Neural progenitor cell (in vitro differentiated cells): ENCODE results near the gene DSCAML1. TPM values are rescaled to one million over a fixed set of nuclear protein-coding genes. Genes with fewer than 3 reads are reported as not detected.

Experiments used
- DNase-seq: peaks from one replicate; pipeline ENCODE4 v3.0.0-alpha.2; 2016; ENCODE audit warnings: low spot score
- H2AFZ ChIP-seq: fragments of 200-600 bp; sonication (generic); replicated peaks from 2 replicates; pipeline ENCODE4 v1.6.1; 2016; ENCODE audit warnings: antibody characterized with exemption
- H3F3A ChIP-seq: fragments of 200-600 bp; sonication (generic); 2 replicates; pipeline ENCODE4 v1.6.1; 2016; ENCODE audit warnings: antibody characterized with exemption, low read depth
- H3K27ac ChIP-seq: fragments of 200-600 bp; sonication (generic); 2 replicates; pipeline ENCODE4 v1.5.1; 2016; ENCODE audit warnings: mild to moderate bottlenecking
- H3K27me3 ChIP-seq: fragments of 200-600 bp; sonication (generic); 2 replicates; pipeline ENCODE4 v1.6.1; 2016; ENCODE audit warnings: mild to moderate bottlenecking, moderate library complexity
- H3K36me3 ChIP-seq: fragments of 200-600 bp; sonication (generic); 2 replicates; pipeline ENCODE4 v1.5.1; 2016
- H3K4me1 ChIP-seq: fragments of 200-600 bp; sonication (generic); 2 replicates; pipeline ENCODE4 v1.6.1; 2016; ENCODE audit warnings: mixed run types
- H3K4me2 ChIP-seq: fragments of 200-600 bp; sonication (generic); 2 replicates; pipeline ENCODE4 v1.6.1; 2016
- H3K4me3 ChIP-seq: fragments of 200-600 bp; sonication (generic); 2 replicates; pipeline ENCODE4 v1.5.1; 2016
- H3K79me2 ChIP-seq: fragments of 200-600 bp; sonication (generic); 2 replicates; pipeline ENCODE4 v1.6.1; 2016; ENCODE audit warnings: low read depth
- H3K9ac ChIP-seq: fragments of 200-600 bp; sonication (generic); 2 replicates; pipeline ENCODE4 v1.6.1; 2016
- H3K9me3 ChIP-seq: fragments of 200-600 bp; sonication (generic); 2 replicates; pipeline ENCODE4 v1.5.1; 2016; ENCODE audit warnings: low read depth
- H4K20me1 ChIP-seq: fragments of 200-600 bp; sonication (generic); 2 replicates; pipeline ENCODE4 v1.6.1; 2016; ENCODE audit warnings: low read depth
- H3K27ac Mint-ChIP-seq: 3 replicates; pipeline ENCODE4 v1.8.0; 2021; ENCODE audit warnings: mixed read lengths
- H3K27me3 Mint-ChIP-seq: 2 replicates; pipeline ENCODE4 v1.8.0; 2022; ENCODE audit warnings: low read depth, mild to moderate bottlenecking, inconsistent platforms, moderate library complexity, mixed read lengths; ENCODE audit not compliant: insufficient read depth
- H3K36me3 Mint-ChIP-seq: 3 replicates; pipeline ENCODE4 v1.8.0; 2021; ENCODE audit warnings: mixed read lengths
- H3K4me1 Mint-ChIP-seq: 3 replicates; pipeline ENCODE4 v1.8.0; 2021; ENCODE audit warnings: mixed read lengths
- H3K4me3 Mint-ChIP-seq: 3 replicates; pipeline ENCODE4 v1.8.0; 2021; ENCODE audit warnings: mild to moderate bottlenecking, moderate library complexity, mixed read lengths
- H3K9me3 Mint-ChIP-seq: 3 replicates; pipeline ENCODE4 v1.8.0; 2020; ENCODE audit warnings: mixed read lengths
- EZH2 ChIP-seq: fragments of 200-600 bp; sonication (generic); IDR thresholded peaks from 2 replicates; pipeline ENCODE4 v1.6.1; 2017; ENCODE audit warnings: antibody characterized with exemption, mild to moderate bottlenecking, moderate library complexity
- EZH2phosphoT487 ChIP-seq: fragments of 200-600 bp; sonication (generic); IDR thresholded peaks from 2 replicates; pipeline ENCODE4 v1.6.1; 2017; ENCODE audit warnings: antibody characterized with exemption
- total RNA-seq: library from RNA; depleted of rRNA; stranded (reverse); fragments of >200 nt; gene quantifications from 2 replicates; pipeline ENCODE4 v1.2.3, GENCODE V29; 2015; ENCODE audit warnings: low replicate concordance
- TF ChIP-seq, protein P1 (sequence below): fragments of 200-600 bp; sonication (generic); IDR thresholded peaks from 2 replicates; pipeline ENCODE4 v1.5.1; 2017; ENCODE audit warnings: antibody characterized with exemption, mild to moderate bottlenecking

DSCAML1 gene
- total RNA-seq, 1 donor from 2014 or later, result 0.06 TPM

DNA sequence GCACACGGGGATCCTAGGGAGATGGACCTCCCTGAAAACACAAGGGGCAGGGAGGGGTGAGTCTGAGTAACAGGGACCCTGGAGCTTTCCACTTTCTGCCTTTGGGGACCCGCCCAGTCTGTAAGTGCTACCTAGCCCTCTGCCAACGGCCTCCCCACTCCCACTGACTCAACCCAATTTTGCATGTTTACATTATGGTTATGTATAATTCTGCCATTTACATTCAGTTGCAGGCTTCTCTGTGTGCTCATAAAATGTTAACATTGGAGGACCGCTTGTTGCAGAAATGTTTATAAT is 105.8 kb downstream of the DSCAML1 start:
- H3F3A ChIP-seq, result no peaks in the 10 kb centered on the region
- Mint-ChIP-seq H3K9me3 (no peaks in the 10 kb centered on the region), H3K27me3 (peaks cover 10% of the 10 kb centered on the region), H3K36me3 (no peaks in the 10 kb centered on the region), H3K27ac (no peak overlapping the region), H3K4me3 (no peak overlapping the region), H3K4me1 (peaks cover 32% of the 10 kb centered on the region)
- no peak overlapping the region for H3K9ac ChIP-seq
- H3K36me3 ChIP-seq, result no peaks in the 10 kb centered on the region
- H3K4me2 ChIP-seq, result no peak overlapping the region
- no peak overlapping the region for H3K4me3 ChIP-seq
- DNase-seq, result no peak
- H4K20me1 ChIP-seq, result no peaks in the 10 kb centered on the region
- TF ChIP-seq EZH2 (no peak), EZH2phosphoT487 (no peak)
- TF ChIP-seq, protein P1, sequence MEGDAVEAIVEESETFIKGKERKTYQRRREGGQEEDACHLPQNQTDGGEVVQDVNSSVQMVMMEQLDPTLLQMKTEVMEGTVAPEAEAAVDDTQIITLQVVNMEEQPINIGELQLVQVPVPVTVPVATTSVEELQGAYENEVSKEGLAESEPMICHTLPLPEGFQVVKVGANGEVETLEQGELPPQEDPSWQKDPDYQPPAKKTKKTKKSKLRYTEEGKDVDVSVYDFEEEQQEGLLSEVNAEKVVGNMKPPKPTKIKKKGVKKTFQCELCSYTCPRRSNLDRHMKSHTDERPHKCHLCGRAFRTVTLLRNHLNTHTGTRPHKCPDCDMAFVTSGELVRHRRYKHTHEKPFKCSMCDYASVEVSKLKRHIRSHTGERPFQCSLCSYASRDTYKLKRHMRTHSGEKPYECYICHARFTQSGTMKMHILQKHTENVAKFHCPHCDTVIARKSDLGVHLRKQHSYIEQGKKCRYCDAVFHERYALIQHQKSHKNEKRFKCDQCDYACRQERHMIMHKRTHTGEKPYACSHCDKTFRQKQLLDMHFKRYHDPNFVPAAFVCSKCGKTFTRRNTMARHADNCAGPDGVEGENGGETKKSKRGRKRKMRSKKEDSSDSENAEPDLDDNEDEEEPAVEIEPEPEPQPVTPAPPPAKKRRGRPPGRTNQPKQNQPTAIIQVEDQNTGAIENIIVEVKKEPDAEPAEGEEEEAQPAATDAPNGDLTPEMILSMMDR, result no peak
- no peaks in the 10 kb centered on the region for H3K9me3 ChIP-seq
- peaks cover 17% of the 10 kb centered on the region for H3K4me1 ChIP-seq
- no peak overlapping the region for H2AFZ ChIP-seq
- no peak overlapping the region for H3K27ac ChIP-seq
- H3K79me2 ChIP-seq, result no peaks in the 10 kb centered on the region
- H3K27me3 ChIP-seq, result peaks cover 6% of the 10 kb centered on the region

DNA sequence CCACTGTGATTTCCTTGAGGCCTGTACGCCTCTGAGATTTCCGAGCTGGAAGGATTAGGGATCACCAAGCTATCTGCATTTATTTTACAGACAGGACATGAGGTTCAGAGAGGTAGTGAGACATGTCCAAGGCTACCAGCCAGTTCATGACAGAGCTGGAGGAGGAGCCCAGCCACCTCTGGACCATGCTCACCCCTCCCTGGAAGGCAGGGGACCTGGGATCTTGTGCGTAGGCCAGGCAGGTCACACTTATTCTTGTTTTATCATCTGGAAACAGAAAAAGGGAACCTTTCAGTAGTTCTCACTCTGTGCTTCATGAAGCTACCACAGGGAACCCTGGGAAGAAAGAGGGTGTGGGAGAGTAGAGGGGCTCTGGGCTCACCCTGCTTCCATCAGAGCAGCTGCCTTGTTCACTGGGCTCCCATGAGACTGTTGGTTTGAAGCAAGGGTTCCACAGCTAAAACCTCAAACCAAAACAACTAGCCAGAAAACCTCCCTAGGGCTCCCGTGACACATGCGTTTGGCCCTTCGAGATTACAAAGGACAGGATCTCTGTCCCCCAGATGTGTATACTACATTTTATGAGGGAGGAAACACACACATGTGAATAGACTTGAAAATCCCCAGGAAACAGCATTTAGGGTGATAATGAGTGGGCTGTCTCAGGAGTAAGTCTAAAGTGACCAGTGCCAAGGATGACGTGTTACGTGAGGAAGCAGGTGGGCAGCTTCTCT is 106.4 kb downstream of the DSCAML1 start:
- Mint-ChIP-seq H3K9me3 (no peaks in the 10 kb centered on the region), H3K4me1 (peaks cover 32% of the 10 kb centered on the region), H3K4me3 (no peak overlapping the region), H3K27ac (no peak overlapping the region), H3K27me3 (peaks cover 10% of the 10 kb centered on the region), H3K36me3 (no peaks in the 10 kb centered on the region)
- Histone ChIP-seq H3F3A (no peaks in the 10 kb centered on the region), H3K4me3 (no peak overlapping the region), H2AFZ (no peak overlapping the region), H4K20me1 (no peaks in the 10 kb centered on the region), H3K9ac (no peak overlapping the region), H3K79me2 (no peaks in the 10 kb centered on the region), H3K4me2 (no peak overlapping the region), H3K9me3 (no peaks in the 10 kb centered on the region), H3K36me3 (no peaks in the 10 kb centered on the region), H3K27me3 (peaks cover 3% of the 10 kb centered on the region), H3K27ac (no peak overlapping the region), H3K4me1 (peaks cover 12% of the 10 kb centered on the region)
- DNase-seq, result no peak
- no peak for TF ChIP-seq EZH2
- no peak for TF ChIP-seq EZH2phosphoT487
- TF ChIP-seq, protein P1, result no peak

DNA sequence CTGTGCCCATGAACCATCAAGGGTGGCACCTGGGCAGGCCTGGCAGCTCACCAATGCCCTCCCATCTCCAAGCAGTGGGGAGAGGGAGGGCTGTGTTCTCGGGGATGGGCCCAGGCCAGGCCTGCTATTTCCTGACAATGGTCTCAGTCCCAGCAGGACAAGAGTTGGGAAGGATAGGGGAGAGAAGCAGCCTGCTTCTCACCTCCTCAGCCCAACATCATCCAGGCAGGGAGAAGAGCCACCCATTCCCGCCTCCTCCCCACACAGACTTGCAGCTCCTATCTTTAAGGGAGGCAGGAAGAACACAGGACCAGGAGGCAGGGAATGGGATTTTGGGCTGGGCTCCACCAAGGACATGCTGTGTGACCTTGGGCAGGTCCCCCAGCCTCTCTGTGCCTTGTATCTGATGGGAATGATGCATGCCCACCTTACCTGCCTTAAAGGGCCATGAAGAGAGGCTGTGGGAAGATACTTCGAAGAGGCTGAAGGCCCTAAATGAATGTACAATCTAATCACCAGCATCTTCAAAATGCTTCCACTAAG is 108.7 kb downstream of the DSCAML1 start:
- Histone ChIP-seq H4K20me1 (no peaks in the 10 kb centered on the region), H3K4me2 (no peak overlapping the region), H2AFZ (no peak overlapping the region), H3K9ac (no peak overlapping the region), H3K4me3 (no peak overlapping the region), H3K79me2 (no peaks in the 10 kb centered on the region), H3K4me1 (peaks cover 11% of the 10 kb centered on the region), H3K9me3 (no peaks in the 10 kb centered on the region), H3F3A (no peaks in the 10 kb centered on the region), H3K27ac (no peak overlapping the region), H3K36me3 (no peaks in the 10 kb centered on the region), H3K27me3 (no peaks in the 10 kb centered on the region)
- H3K27ac Mint-ChIP-seq, result no peak overlapping the region
- H3K27me3 Mint-ChIP-seq, result peaks cover 15% of the 10 kb centered on the region
- no peak for DNase-seq
- no peaks in the 10 kb centered on the region for H3K36me3 Mint-ChIP-seq
- no peak overlapping the region for H3K4me3 Mint-ChIP-seq
- peaks cover 33% of the 10 kb centered on the region for H3K4me1 Mint-ChIP-seq
- no peak for TF ChIP-seq EZH2phosphoT487
- no peak for TF ChIP-seq EZH2
- H3K9me3 Mint-ChIP-seq, result no peaks in the 10 kb centered on the region

DNA sequence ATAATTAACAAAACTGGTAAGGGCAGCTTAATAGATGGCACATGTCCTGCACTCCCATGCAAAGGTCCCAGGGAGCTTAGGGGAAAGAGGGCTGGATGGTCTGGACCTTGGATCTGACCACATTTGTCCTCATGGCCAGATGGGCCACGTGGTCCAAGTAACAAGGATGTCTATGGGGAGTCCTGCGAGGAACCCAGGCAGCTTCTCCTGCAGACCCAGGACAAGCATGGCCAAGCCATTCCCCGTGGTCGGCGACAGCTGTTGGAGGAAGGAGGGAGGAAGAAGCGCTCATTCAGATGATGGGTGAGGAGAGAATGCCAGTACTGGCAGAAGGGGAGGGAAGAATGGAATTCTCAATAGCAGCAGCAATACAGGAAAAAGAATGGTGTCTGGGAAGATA is 109.2 kb downstream of the DSCAML1 start:
- H3F3A ChIP-seq, result no peaks in the 10 kb centered on the region
- Mint-ChIP-seq H3K4me3 (no peak overlapping the region), H3K9me3 (no peaks in the 10 kb centered on the region), H3K27ac (peak overlapping the region; percentile 5), H3K36me3 (no peaks in the 10 kb centered on the region), H3K27me3 (peaks cover 16% of the 10 kb centered on the region), H3K4me1 (peaks cover 27% of the 10 kb centered on the region)
- H3K9ac ChIP-seq, result no peak overlapping the region
- H3K36me3 ChIP-seq, result no peaks in the 10 kb centered on the region
- DNase-seq, result no peak
- no peaks in the 10 kb centered on the region for H3K27me3 ChIP-seq
- TF ChIP-seq EZH2phosphoT487 (no peak), EZH2 (no peak)
- TF ChIP-seq, protein P1, result no peak
- peaks cover 11% of the 10 kb centered on the region for H3K4me1 ChIP-seq
- no peak overlapping the region for H3K27ac ChIP-seq
- no peaks in the 10 kb centered on the region for H3K9me3 ChIP-seq
- no peaks in the 10 kb centered on the region for H4K20me1 ChIP-seq
- no peak overlapping the region for H3K4me2 ChIP-seq
- H2AFZ ChIP-seq, result no peak overlapping the region
- H3K79me2 ChIP-seq, result no peaks in the 10 kb centered on the region
- no peak overlapping the region for H3K4me3 ChIP-seq
